H1 (cell line): ENCODE data around the gene RPA3.

Source experiments
- ATF3 ChIP-seq: IDR thresholded peaks from 2 replicates; pipeline ENCODE4 v1.6.1; 2011; ENCODE audit warnings: low read depth, mild to moderate bottlenecking, low read length; ENCODE audit not compliant: insufficient read depth
- BRCA1 ChIP-seq: IDR thresholded peaks from 2 replicates; pipeline ENCODE4 v1.6.1; 2012; ENCODE audit warnings: low read depth, low read length, improper control_type of control experiment
- CTCF ChIP-seq, 3 experiments: IDR thresholded peaks; 1 replicate in 2 of 3; 2 replicates in 1 of 3; pipeline versions ENCODE4 v1.5.1 to v1.6.1; 2011; ENCODE audit warnings: low read length in 3 of 3, mild to moderate bottlenecking in 3 of 3, inconsistent platforms in 2 of 3, low read depth in 1 of 3, moderate library complexity in 1 of 3; ENCODE audit not compliant: insufficient read depth in 1 of 3; ENCODE audit errors: control extremely low read depth in 1 of 3
- EP300 ChIP-seq, 2 experiments: IDR thresholded peaks; 1 replicate in 1 of 2; 2 replicates in 1 of 2; pipeline ENCODE4 v1.6.1; 2011 to 2012; ENCODE audit warnings: low read depth in 2 of 2, low read length in 2 of 2, mild to moderate bottlenecking in 2 of 2, borderline replicate concordance in 1 of 2, inconsistent platforms in 1 of 2, moderate library complexity in 1 of 2
- HDAC2 ChIP-seq, 2 experiments: fragments of 300-600 bp in 1 of 2; sonication (generic) in 1 of 2; IDR thresholded peaks; 2 replicates each; pipeline ENCODE4 v1.6.1; 2011 to 2012; ENCODE audit warnings: low read depth in 2 of 2, low read length in 2 of 2, mild to moderate bottlenecking in 2 of 2, moderate library complexity in 2 of 2, borderline replicate concordance in 1 of 2, inconsistent platforms in 1 of 2
- KDM4A ChIP-seq: IDR thresholded peaks from one replicate; pipeline ENCODE4 v1.7.1; 2012; ENCODE audit warnings: low read depth, mild to moderate bottlenecking, moderate library complexity, low read length, inconsistent platforms; ENCODE audit not compliant: severe bottlenecking
- POLR2A ChIP-seq, 2 experiments: IDR thresholded peaks; 1 replicate in 1 of 2; 2 replicates in 1 of 2; pipeline ENCODE4 v1.6.1; 2011; ENCODE audit warnings: low read depth in 2 of 2, low read length in 2 of 2, mild to moderate bottlenecking in 2 of 2; ENCODE audit errors: control extremely low read depth in 1 of 2
- POLR2AphosphoS5 ChIP-seq: IDR thresholded peaks from 2 replicates; pipeline ENCODE4 v1.6.1; 2011; ENCODE audit warnings: low read depth, low read length
- RAD21 ChIP-seq, 2 experiments: IDR thresholded peaks in 1 of 2; conservative IDR thresholded peaks in 1 of 2; 2 replicates each; pipeline ENCODE4 v1.6.1; 2011; ENCODE audit warnings: low read depth in 2 of 2, low read length in 2 of 2, improper control_type of control experiment in 1 of 2, inconsistent platforms in 1 of 2, mild to moderate bottlenecking in 1 of 2, moderate library complexity in 1 of 2
- RBBP5 ChIP-seq: IDR thresholded peaks from 2 replicates; pipeline ENCODE4 v1.7.1; 2012; ENCODE audit warnings: low read depth, mild to moderate bottlenecking, inconsistent platforms, low read length, moderate library complexity, borderline replicate concordance
- RFX5 ChIP-seq: IDR thresholded peaks from 2 replicates; pipeline ENCODE4 v1.6.1; 2011; ENCODE audit warnings: low read depth, low read length, improper control_type of control experiment, borderline replicate concordance
- SP2 ChIP-seq: IDR thresholded peaks from 2 replicates; pipeline ENCODE4 v1.6.1; 2012; ENCODE audit warnings: mild to moderate bottlenecking, low read length, inconsistent platforms
- TEAD4 ChIP-seq: IDR thresholded peaks from 2 replicates; pipeline ENCODE4 v1.6.1; 2012; ENCODE audit warnings: low read depth, low read length, inconsistent platforms, mixed read lengths
- TF ChIP-seq, protein P1 (sequence below): IDR thresholded peaks from 2 replicates; pipeline ENCODE4 v1.6.1; 2011; ENCODE audit warnings: low read length, improper control_type of control experiment

DNA sequence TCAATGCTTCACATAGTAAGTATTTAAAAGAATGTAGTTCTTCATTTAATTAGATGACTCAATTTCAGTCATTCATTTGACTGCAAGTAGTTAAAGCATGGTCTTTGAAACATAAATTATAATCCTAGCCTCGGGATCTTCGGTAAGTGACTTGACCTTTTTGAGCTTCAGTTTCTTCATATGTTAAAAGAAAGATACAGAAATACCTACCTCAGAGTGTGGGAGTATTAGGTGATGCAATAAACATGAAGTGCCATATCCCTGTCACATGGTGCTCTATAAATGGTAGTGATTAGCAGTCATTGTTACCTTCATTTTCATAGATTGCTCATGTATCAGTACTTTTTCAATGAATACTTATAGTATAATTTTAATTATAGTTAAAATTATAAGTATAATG lies 109.1 kb downstream of the RPA3 start:
- TF ChIP-seq RFX5 = no peak
- no peak for TF ChIP-seq RAD21 (IDR thresholded peaks at IDR 0.05 in 1 of 2, conservative IDR thresholded peaks at IDR 0.05 in 1 of 2; ENCODE audit: low read depth in 2 of 2, low read length in 2 of 2)
- no peak for TF ChIP-seq CTCF (IDR thresholded peaks at IDR 0.05; ENCODE audit: control extremely low read depth in 1 of 3, insufficient read depth in 1 of 3, low read depth in 1 of 3, low read length in 3 of 3)
- no peak for TF ChIP-seq SP2
- TF ChIP-seq BRCA1 = no peak
- TF ChIP-seq POLR2A (IDR thresholded peaks at IDR 0.05; ENCODE audit: control extremely low read depth in 1 of 2, low read depth in 2 of 2, low read length in 2 of 2) = no peak
- no peak for TF ChIP-seq ATF3
- TF ChIP-seq EP300 (IDR thresholded peaks at IDR 0.05; ENCODE audit: borderline replicate concordance in 1 of 2, low read depth in 2 of 2, low read length in 2 of 2) = no peak
- TF ChIP-seq KDM4A = no peak
- TF ChIP-seq, protein P1, sequence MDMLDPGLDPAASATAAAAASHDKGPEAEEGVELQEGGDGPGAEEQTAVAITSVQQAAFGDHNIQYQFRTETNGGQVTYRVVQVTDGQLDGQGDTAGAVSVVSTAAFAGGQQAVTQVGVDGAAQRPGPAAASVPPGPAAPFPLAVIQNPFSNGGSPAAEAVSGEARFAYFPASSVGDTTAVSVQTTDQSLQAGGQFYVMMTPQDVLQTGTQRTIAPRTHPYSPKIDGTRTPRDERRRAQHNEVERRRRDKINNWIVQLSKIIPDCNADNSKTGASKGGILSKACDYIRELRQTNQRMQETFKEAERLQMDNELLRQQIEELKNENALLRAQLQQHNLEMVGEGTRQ = no peak
- TF ChIP-seq HDAC2 (IDR thresholded peaks at IDR 0.05; ENCODE audit: borderline replicate concordance in 1 of 2, low read depth in 2 of 2, low read length in 2 of 2) = no peak
- TF ChIP-seq TEAD4 = no peak
- TF ChIP-seq POLR2AphosphoS5 = no peak
- TF ChIP-seq RBBP5 = no peak
